ENCODE measurements around the gene HAO2. TPM values are rescaled to one million over a fixed set of nuclear protein-coding genes. Genes with fewer than 3 reads are reported as not detected.

Gene HAO2
- total RNA-seq, 1 donor from 2014 or later = not detected

- ATAC-seq (no peak), DNase-seq (no peak)
- intact Hi-C loops (cut with DNase I) = no loop called here
- Histone ChIP-seq H3K27me3 (ENCODE audit: low read depth) (no peaks in the 10 kb centered on the region), H3K27ac (no peak overlapping the region), H3K9me3 (no peaks in the 10 kb centered on the region), H3K4me3 (no peak overlapping the region), H3K4me1 (no peaks in the 10 kb centered on the region), H3K36me3 (no peaks in the 10 kb centered on the region)
- TF ChIP-seq, protein P1, sequence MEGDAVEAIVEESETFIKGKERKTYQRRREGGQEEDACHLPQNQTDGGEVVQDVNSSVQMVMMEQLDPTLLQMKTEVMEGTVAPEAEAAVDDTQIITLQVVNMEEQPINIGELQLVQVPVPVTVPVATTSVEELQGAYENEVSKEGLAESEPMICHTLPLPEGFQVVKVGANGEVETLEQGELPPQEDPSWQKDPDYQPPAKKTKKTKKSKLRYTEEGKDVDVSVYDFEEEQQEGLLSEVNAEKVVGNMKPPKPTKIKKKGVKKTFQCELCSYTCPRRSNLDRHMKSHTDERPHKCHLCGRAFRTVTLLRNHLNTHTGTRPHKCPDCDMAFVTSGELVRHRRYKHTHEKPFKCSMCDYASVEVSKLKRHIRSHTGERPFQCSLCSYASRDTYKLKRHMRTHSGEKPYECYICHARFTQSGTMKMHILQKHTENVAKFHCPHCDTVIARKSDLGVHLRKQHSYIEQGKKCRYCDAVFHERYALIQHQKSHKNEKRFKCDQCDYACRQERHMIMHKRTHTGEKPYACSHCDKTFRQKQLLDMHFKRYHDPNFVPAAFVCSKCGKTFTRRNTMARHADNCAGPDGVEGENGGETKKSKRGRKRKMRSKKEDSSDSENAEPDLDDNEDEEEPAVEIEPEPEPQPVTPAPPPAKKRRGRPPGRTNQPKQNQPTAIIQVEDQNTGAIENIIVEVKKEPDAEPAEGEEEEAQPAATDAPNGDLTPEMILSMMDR (IDR thresholded peaks at IDR 0.05) = no peak
Observed at GRCh38 chr1:119361205-119361604, 7.4 kb upstream of the HAO2 start.

GRCh38 chr1:119361620-119362344, 6.8 kb upstream of the HAO2 start:
- no peak overlapping the region for H3K4me3 ChIP-seq
- DNase-seq = no peak
- H3K4me1 ChIP-seq = no peaks in the 10 kb centered on the region
- ATAC-seq = no peak
- no peaks in the 10 kb centered on the region for H3K27me3 ChIP-seq (ENCODE audit: low read depth)
- TF ChIP-seq, protein P1 (IDR thresholded peaks at IDR 0.05) = no peak
- intact Hi-C loops (cut with DNase I) = no loop called here
- no peaks in the 10 kb centered on the region for H3K36me3 ChIP-seq
- no peak overlapping the region for H3K27ac ChIP-seq
- H3K9me3 ChIP-seq = no peaks in the 10 kb centered on the region

GRCh38 chr1:119363162-119363561, 5.4 kb upstream of the HAO2 start:
- DNase-seq = no peak
- no peaks in the 10 kb centered on the region for H3K36me3 ChIP-seq
- H3K27me3 ChIP-seq (ENCODE audit: low read depth) = no peaks in the 10 kb centered on the region
- H3K4me3 ChIP-seq = no peak overlapping the region
- ATAC-seq = no peak
- intact Hi-C loops (cut with DNase I) = no loop called here
- H3K4me1 ChIP-seq = no peaks in the 10 kb centered on the region
- TF ChIP-seq, protein P1 (IDR thresholded peaks at IDR 0.05) = no peak
- H3K27ac ChIP-seq = no peak overlapping the region
- H3K9me3 ChIP-seq = no peaks in the 10 kb centered on the region

DNA sequence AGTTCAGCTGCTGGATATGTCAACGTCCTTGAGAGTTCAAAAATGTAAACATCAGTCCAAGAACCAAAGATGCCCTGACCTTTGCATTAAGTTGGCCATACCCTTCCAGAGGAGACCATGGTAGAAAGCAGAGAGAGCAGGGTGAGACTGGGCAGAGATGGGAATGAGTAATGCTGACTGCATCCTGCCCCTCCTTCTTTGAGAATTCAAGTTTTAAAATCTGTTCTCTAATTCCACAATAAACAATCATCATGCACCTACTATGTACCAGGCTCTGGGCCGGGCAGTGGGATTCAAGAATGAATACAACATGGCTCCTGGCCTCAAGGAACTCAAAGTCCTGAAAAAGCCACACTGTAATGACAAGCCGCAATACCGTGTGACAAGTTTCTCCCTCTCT, 3.9 kb upstream of the HAO2 start:
- Histone ChIP-seq H3K27ac (no peak overlapping the region), H3K4me3 (no peak overlapping the region), H3K9me3 (no peaks in the 10 kb centered on the region), H3K4me1 (no peaks in the 10 kb centered on the region), H3K27me3 (ENCODE audit: low read depth) (no peaks in the 10 kb centered on the region), H3K36me3 (no peaks in the 10 kb centered on the region)
- TF ChIP-seq, protein P1 (IDR thresholded peaks at IDR 0.05) = no peak
- ATAC-seq (no peak), DNase-seq (no peak)
- intact Hi-C loops (cut with DNase I) = no loop called here

GRCh38 chr1:119366424-119366823, 2.2 kb upstream of the HAO2 start:
- no peak for ATAC-seq
- intact Hi-C loops (cut with DNase I) = no loop called here
- no peaks in the 10 kb centered on the region for H3K27me3 ChIP-seq (ENCODE audit: low read depth)
- no peak overlapping the region for H3K4me3 ChIP-seq
- H3K27ac ChIP-seq = no peak overlapping the region
- TF ChIP-seq, protein P1 (IDR thresholded peaks at IDR 0.05) = no peak
- H3K36me3 ChIP-seq = no peaks in the 10 kb centered on the region
- no peaks in the 10 kb centered on the region for H3K9me3 ChIP-seq
- H3K4me1 ChIP-seq = no peaks in the 10 kb centered on the region
- DNase-seq = no peak
